Suppressor macrophage (primary cell): ENCODE results near the gene USF1.
"Not testable (repeated sequence)": the region's sequence is repeated elsewhere in the genome, so short reads cannot be mapped to it uniquely, and the experiment has no call there.

ENCODE experiments used
- DNase-seq, 4 experiments: peaks; one replicate each; pipeline ENCODE4 v3.0.0-alpha.2; 2020 to 2022

The USF1 gene

DNA sequence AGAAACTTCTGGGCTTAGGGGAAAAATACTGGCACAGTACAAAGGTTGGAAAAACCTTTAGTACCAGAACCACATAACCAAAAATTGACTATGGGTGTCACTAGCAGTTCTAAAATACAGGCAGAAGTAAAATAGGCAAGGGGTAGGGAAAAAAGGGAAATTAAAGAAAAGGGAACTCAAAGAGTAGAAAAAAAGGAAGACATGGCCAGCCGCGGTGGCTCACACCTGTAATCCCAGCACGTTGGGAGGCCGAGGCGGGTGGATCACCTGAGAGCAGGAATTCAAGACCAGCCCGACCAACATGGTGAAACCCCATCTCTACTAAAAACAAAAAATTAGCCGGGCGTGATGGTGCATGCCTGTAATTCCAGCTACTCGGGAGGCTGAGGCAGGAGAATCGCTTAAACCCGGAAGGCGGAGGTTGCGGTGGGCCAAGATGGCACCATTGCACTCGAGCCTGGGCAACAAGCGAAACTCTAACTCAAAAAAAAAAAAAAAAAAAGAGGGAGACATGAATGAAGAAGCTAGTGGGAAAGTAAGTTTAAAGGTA is 26.6 kb downstream of the USF1 start:
- DNase-seq = peak in 3 of 4 experiments; percentile 37 to 56 (median 45)

DNA sequence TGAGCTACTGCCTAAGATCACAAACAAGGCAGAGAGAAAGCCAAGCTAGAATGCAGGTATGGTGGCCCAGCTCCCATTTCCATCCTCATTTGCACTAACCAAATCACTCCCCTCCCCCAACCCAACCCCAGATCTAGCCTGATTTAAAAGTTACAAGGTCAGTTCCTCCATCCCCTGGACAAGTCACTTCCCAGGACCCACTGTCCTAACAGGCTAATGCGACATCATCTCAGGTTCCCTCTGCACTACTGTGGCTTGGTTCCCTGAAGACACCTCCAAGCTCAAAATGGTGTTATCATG is 27.2 kb downstream of the USF1 start:
- DNase-seq = no peak

DNA sequence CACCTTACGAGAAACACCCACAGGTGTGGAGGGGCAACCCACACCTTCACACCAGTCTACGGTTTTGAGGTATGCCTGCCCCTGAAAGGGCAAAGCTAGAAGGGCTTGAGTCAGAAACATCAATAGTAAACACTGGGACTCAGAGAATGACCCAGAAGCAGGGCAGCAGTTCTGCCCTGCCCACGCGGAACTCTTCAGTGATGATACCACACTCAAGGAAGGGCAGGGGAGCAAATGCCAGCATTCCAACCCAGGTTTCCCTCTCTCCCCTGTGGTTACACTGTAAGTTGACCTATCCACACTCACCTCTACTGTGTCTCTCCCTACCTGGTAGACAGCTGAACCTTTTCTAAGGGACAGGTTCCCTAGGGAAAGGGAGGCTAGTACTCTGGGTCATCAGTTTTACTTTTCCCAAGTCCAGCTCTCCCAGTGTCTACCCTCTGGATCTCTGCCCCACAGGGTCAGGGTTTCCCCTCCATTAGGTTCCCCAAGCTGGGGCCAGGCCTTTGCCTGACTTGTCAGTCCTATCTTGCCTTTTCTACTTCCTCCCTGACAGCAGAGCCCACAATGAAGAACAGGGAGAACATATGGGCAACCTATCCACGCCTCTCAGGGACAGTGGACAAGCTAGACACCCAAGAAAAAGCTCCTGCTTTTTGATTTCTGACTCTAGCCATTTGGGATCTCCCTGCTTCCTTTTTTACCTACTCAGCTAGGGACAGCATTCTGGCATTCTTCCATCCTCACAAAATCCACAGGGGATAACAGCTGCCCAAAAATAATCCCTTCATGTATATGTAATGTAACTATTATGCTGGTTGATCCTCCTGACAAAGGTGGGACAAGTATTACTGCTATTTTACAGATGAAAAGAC is 27.8 kb downstream of the USF1 start:
- peak; percentile 48 to 68 (median 64) for DNase-seq

DNA sequence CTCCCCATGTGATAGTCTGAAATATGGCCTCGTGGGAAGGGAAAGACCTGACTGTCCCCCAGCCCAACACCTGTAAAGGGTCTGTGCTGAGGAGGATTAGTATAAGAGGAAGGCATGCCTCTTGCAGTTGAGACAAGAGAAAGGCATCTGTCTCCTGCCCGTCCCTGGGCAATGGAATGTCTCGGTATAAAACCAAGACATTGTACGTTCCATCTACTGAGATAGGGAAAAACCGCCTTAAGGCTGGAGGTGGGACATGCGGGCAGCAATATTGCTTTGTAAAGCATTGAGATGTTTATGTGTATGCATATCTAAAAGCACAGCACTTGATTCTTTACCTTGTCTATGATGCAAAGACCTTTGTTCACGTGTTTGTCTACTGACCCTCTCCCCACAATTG is 28.6 kb downstream of the USF1 start:
- not testable (repeated sequence) for DNase-seq

DNA sequence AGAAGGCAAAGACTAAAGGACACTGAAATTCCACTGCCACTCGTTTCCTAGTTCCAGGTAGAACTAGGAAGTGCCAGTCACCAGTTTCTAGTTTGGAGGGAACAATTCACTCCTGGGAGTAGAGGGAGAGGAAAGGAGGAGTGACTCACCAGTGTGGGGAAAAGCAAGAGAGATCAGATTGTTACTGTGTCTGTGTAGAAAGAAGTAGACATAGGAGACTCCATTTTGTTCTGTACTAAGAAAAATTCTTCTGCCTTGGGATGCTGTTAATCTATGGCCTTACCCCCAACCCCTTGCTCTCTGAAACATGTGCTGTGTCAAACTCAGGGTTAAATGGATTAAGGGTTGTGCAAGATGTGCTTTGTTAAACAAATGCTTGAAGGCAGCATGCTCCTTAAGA is 29.1 kb downstream of the USF1 start:
- DNase-seq = not testable (repeated sequence)

DNA sequence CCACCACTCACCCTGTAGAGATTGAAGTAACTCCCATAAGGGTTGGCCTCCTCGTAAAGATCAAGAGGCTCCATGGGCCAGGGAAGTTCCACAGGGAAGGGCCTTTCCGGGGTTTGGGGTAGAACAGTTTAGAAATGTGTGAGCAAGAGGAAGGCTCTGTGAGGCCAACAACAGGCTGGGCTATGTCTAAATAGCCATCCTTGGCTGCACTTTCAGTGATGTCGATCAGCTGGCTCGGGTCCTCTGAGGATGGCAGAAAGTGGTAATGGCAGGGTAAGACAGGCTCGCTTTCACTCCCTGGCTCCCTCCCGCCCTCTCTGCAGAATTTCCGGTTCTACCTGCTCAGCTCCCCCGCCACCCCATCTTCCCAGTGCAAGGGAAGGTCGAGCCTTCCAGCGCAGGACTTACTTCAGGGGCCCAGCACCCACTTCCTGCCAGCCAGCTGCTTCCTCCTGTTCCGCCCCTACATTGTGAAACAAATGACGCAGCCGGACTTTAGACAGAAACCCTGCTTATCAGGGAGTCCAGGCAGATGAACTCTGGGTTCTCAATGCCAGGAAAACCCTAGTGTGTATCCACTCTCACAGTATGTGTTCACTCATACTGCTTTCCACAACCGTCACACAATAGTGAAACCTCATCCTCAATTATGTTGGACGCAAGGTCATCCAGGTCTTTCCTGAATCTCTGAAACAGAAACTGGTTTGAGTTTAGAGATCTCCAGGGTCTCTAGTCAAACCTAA is 32.1 kb downstream of the USF1 start:
- DNase-seq = peak; percentile 91 to 96 (median 94)

DNA sequence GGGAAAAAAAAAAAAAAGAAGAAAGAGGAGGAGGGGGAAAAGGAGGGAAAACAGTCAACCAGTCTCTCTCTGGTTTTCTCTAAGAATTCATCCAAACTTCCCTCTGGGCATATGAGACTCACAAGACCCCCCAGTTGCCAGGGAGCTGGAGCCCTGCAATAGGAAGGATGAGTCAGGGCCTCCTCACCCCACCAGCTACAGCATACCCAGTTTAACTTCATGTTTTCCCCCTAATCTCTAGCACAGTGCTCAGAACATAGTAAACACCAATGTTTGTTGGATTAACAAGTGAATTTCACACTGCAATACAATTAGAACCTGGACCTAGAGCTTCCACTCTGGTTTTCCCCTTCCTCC is 32.7 kb downstream of the USF1 start:
- DNase-seq = peak; percentile 73 to 89 (median 87)

DNA sequence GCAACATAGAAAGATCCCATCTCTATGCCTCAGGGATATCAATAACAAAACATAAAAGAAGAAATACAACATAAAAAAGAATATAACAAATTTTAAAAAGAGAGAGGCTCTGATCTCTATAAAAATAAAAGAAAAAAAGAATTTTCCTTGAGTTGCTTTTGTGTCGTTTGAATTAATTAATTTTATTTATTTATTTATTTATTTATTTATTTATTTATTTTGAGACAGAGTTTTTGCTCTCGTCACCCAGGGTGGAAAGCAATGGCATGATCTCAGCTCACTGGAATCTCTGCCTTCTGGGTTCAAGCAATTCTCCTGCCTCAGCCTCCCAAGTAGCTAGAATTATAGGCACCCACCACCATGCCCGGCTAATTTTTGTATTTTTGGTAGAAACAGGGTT is 33.4 kb downstream of the USF1 start:
- DNase-seq = no peak

DNA sequence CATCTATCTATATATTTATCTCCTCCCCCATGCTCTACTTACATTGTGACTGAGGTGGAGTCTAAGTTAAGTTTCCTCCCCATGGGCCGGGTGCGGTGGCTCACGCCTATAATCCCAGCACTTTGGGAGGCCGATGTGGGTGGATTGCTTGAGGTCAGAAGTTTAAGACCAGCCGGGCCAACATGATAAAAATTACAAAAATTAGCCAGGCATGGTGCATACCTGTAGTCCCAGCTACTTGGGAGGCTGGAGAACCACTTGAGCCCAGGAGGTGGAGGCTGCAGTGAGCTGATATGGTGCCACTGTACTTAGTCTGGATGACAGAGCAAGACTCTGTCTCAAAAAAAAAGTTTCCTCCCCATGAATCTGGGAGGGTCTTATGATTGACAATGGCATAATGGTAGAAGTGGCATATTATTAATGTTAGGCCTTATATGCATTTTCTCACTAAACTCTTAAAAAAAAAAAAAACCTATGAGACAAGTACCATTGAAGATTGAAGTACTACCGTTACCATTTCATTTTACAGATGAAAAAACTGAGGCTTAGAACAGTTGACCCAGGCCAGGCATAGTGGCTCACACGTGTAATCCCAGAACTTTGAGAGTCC is 36.1 kb downstream of the USF1 start:
- no peak for DNase-seq

DNA sequence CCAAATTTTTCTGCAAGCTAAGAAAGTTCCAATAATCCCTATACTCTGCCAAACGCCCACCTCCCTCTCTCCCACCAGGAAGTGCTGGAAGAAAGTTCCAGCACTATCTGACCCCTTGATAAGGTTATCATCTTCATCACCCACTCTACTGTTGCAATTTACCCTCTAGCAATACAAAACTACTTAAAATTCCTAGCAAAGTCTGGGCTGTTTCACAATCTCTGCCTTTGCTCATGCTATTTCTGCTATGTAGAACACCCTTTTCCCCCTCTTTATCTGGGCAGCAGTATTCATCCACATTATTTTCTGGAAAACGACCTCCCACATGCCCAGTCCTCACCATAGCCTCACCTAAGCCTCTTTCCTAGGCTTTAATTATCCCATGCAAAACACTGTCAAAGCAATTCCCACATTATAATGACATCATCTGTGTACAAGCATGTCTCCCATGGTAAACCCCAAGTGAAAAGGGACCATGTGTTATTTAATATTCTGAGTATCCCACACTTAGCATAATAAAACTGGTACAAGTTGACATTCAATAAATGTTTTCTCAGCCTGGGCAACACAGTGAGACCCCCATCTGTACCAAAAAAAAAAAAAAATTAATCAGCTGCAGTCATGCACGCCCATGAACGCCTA is 36.8 kb downstream of the USF1 start:
- DNase-seq = peak in 1 of 4 experiments; percentile 32

DNA sequence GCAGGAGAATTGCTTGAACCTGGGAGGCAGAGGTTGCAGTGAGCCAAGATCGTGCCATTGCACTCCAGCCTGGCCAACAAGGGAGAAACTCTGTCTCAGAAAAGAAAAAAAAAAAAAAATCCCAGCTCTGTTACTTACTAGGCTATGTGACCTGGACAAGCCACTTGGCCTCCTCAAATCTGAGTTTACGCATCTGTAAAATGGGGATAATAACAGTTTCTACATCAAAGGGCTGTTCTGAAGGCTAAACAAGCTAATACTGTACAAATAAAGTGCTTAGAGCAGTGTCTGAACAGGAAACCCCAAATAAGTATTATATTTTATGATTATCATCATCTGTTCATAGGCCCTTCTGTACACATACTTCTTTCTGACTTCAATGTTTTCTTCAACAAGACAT is 38.4 kb downstream of the USF1 start:
- DNase-seq = no peak

DNA sequence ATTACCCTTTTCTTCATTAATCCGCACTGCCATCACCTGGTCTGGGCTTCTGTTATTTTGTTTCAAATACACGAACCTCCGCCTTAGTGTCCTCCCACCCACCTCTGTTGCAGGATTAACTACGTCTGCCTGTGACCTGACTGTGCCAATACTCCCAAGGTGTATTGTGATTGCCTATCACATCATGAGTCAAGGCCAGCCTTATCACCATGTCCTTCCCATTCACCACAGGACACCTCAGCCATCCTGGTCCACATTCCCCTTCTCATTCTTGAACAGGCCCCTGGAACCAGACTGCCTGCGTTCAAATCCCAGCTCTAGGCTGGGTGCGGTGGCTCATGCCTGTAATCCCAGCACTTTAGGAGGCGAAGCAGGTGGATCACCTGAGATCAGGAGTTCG is 39.2 kb downstream of the USF1 start:
- no peak for DNase-seq

DNA sequence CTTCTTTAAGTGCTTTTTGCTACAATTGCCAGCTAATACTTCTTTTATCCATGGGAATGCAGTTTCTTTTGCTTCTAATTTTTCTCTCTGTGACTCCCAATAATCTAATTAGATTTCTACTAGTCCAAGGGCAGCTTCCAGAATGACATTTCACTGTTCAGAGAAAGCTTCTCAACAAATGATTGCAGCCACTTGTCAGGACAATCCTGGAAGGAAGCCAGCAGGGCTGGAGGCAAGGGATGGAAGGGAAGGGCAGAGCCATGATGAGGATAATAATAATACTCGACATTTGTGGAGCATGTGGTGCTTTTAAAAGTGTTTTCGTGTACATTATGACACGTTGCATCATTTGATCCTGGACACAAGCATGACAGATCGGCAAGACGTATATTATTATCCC is 44.3 kb downstream of the USF1 start:
- no peak for DNase-seq

DNA sequence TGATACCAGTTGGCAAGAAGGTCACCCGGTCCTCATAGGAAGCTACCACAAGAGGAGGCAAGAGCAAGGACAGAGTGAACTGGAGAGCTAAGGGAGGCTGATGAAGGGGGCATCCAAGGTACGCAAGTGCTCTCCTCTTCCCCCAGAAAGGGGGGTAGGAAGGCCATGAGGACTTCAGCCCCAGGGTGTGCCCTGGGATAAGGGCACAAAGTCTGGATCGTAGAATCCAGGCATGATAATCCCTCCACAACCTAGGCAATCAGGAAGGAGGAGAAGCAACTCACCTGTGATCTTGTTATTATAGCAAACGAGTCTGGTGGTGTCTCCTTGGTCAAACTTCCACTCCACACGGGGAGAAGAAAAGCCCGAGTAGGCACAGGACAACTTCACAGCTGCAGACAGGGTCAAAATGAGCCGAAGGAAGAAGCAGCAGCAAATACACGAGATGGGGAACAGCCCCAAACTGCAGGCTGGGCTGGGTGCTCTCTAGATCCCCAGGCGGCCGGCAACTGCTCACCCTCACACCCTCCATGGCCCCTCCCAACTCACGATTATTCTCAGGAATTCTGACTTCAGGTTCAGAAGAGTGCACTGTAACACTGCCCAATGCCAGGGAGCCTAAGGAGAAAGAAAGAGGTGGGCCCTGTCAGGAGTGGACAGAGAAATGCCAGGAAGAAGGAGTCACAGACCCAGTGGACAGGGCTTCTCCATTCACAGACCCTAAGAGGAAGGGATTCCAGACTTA is 44.9 kb downstream of the USF1 start:
- DNase-seq = no peak

DNA sequence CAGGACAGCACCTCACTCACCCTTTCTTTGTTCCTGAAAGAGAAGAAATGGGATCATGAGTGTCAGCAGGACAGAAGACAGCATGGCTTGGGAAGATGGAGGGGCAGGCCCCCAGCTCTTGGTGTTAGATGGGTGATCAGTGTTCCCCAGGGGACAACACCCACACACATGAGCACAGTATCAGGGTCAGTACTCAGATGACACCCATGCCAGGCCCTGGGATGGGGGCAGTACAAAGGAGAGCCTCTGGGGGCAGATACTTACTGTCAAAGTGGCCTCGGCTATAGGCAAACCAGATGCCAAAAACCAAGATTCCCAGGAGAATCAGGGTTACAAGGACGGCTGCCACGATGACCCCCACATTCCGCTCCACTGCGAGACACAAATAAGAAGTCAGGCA is 46.4 kb downstream of the USF1 start:
- no peak for DNase-seq

DNA sequence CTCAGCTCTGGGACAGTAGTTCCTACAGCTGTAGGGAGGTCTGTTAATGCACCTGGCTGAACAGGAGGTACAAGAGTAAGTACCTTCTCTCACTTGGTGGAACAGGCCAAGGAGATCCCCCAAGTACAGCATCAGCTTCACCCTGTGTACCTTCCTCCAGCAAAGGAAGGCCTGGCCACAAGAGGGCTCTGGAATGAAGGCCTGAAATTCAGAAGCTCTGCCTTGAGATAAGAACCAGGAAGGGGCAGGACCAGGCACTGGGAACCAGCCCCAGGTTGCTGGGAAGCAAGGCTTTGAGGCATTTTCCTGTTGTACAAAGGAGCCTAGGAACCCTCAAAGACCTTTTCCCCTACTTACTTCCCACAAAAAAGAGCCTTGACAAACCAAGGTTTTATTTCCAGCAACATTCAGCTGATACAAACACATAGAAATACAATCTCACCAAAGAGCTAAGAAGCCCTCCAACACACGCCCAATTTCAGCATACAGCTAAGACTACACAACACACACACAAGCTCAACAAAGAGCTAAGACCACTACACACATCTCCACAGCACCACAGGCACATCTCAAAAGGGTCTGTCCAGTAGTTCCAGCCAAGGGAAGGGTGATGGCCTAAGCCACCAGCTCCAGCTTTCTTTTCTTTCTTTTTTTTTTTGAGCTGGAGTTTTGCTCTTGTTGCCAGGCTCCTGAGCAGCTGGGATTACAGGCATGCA is 48.3 kb downstream of the USF1 start:
- peak; percentile 67 to 82 (median 76) for DNase-seq

DNA sequence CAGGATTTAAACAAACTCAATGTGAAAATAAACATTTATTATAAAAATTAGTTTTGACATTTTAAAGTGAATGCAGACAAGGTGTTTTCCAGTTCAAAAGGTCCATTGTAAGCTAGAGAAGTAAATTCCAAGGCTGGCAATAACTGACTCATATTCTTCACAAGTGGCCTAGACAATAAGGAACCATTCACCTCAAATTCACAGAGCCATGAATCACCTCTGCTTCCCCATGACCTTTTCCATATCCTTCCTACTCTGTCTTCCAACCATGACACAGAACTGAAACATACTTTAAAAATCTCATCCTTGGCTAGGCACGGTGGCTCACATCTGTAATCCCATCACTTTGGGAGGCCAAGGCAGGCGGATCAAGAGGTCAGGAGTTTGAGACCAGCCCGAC is 49.6 kb downstream of the USF1 start:
- peak; percentile 28 to 75 (median 47) for DNase-seq

DNA sequence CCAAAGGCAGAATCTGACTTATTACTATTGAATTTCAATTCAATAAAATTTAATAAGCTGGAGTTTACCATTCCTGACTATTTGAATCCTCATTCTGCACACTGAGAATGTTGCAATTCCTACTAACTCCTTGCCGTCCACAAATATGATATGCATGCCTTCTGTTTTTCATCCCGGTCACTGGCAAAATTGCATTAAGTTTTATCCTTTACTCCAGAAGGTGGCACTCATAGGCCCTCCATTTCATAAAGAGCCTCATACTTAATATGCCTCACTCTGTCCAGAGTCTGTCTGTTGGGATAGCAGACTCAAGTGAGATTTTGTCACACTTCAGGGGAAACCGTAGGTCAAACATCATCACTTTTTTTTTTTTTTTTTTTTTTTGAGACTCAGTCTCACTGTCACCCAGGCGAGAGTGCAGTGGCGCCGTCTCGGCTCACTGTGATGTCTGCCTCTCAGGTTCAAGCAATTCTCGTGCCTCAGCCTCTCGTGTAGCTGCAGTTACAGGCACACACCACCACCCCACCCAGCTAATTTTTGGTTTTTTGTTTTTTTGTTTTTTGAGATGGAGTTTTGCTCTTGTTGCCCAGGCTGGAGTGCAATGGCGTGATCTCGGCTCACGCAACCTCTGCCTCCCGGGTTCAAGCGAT is 52.1 kb downstream of the USF1 start:
- peak; percentile 36 to 72 (median 52) for DNase-seq

DNA sequence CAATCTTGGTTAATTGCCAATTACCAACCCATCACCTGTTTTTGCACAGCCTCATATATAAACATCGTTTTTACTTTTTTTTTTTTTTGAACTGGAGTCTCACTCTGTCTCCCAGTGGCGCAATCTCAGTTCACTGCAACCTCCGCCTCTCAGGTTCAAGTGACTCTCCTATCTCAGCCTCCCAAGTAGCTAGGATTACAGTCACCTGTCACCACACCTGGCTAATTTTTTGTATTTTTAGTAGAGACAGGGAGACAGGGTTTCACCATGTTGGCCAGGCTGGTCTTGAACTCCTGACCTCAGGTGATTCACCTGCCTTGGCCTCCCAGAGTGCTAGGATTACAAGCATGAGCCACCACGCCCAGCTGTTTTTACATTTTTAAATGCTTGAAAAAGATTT is 53.7 kb downstream of the USF1 start:
- not testable (repeated sequence) for DNase-seq
